ENCODE results near the gene RIC1.

Gene RIC1

DNA sequence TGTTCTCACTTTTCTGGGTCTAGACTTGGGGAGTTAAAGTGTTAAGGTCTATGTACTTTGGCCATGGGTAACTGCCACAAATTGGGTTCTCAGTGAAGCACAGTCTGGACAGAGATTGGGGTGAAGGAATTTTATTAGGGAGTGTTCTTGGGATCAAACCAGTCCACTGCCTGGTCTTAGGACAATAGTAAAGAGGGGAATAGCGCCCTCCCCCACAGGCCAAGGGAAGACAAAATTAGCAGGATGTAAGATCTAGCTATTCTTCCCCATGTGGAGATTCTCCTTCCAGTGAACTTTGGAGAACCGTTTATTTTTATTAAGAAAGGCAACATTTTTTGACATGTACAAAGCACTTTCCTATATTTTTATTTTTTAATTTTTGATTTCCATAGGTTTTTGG, 18.4 kb upstream of the RIC1 start:
- DNase-seq (ENCODE audit: low read depth): no peak
- no peak overlapping the region for H3K4me3 ChIP-seq (ENCODE audit: low read depth, low read length)
- TF ChIP-seq CTCF (conservative IDR thresholded peaks at IDR 0.05; ENCODE audit: low read depth, low read length): no peak

DNA sequence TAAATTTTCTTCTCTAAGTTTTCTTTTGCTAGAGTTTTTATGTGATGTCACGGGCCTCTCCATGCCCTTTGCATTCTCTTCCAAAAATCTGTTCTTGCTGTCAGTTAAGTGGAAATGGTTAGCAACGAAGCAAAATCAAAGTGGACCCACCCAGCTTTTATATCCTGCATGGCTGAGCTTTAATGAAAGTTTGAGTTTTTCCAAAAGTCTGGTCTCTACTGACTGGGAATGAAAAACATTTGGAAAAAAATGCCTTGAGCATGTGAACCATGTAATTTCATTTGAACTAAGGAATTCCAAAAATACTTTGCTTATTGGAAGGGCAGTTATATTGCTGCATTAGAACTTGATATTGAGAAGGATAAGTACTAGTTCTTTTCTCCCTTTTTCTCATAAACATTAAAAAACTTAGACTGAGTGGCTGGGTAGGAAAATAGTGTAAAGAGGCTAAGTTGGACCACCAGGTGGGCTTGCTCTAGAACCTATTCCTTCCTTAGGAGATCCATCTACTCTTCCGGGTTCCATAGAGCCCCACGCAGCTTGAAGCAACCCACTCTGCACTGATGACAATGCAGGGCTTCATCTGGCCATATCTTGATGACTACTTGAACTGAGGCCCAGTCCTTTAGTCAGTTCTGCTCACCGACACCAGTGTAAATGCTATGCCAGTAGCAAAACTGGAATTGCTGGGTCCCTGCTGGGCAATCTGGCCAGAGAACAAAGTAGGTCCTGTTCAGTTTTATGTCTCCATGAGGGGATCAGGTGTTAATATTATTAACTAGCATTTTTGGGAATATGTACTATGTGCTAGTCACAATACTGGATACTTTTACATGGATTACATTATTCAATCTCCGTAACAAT, 17.4 kb upstream of the RIC1 start:
- no peak overlapping the region for H3K4me3 ChIP-seq (ENCODE audit: low read depth, low read length)
- DNase-seq (ENCODE audit: low read depth): no peak
- no peak for TF ChIP-seq CTCF (conservative IDR thresholded peaks at IDR 0.05; ENCODE audit: low read depth, low read length)

GRCh38 chr9:5612185-5612530, 16.7 kb upstream of the RIC1 start:
- TF ChIP-seq CTCF (conservative IDR thresholded peaks at IDR 0.05; ENCODE audit: low read depth, low read length): no peak
- no peak overlapping the region for H3K4me3 ChIP-seq (ENCODE audit: low read depth, low read length)
- no peak for DNase-seq (ENCODE audit: low read depth)

DNA sequence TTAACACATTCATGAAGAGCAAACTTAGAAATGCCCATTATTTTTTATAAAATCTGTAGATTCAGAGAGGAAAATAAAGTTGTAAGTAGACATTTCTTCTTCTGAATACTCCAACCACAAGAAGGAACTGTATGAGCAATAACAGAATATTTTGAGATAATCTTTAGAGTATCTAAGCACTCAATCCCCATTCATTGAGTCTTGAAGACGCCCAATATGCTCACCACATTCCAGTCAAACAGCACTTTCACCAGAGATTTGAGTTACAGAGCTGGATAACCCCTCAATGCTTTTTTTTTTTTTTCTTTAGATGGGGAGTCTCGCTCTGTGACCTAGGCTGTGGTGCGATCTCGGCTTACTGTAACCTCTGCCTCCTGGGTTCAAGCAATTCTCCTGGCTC, 14.7 kb upstream of the RIC1 start:
- H3K4me3 ChIP-seq (ENCODE audit: low read depth, low read length): no peak overlapping the region
- no peak for DNase-seq (ENCODE audit: low read depth)
- no peak for TF ChIP-seq CTCF (conservative IDR thresholded peaks at IDR 0.05; ENCODE audit: low read depth, low read length)

- no peak overlapping the region for H3K4me3 ChIP-seq (ENCODE audit: low read depth, low read length)
- no peak for TF ChIP-seq CTCF (conservative IDR thresholded peaks at IDR 0.05; ENCODE audit: low read depth, low read length)
- no peak for DNase-seq (ENCODE audit: low read depth)
Measured at GRCh38 chr9:5614985-5615384, 13.9 kb upstream of the RIC1 start.

DNA sequence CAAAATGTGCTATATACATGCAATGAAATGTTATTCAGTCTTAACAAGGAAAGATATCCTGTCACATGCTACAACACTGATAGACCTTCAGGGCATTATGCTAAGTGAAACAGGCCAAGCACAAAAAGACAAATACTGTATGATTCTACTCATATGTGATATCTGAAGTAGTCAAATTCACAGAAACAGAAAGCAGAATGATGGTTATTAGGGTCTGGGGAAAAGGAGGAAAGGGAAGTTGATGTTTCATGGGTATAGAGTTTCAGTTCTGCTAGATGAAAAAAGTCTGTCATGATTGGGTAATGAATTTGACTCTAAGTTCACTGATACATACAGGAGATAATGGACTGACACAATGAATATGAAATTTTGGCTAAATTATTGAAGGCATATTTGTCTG, 11.2 kb upstream of the RIC1 start:
- no peak overlapping the region for H3K4me3 ChIP-seq (ENCODE audit: low read depth, low read length)
- DNase-seq (ENCODE audit: low read depth): no peak
- no peak for TF ChIP-seq CTCF (conservative IDR thresholded peaks at IDR 0.05; ENCODE audit: low read depth, low read length)

GRCh38 chr9:5620494-5620893, 8.4 kb upstream of the RIC1 start:
- TF ChIP-seq CTCF (conservative IDR thresholded peaks at IDR 0.05; ENCODE audit: low read depth, low read length): no peak
- DNase-seq (ENCODE audit: low read depth): no peak
- H3K4me3 ChIP-seq (ENCODE audit: low read depth, low read length): no peak overlapping the region

Measured in choroid plexus epithelial cell (primary cell).